H1 (cell line): Measurements from ENCODE around the gene C19orf12. TPM values are rescaled to one million over a fixed set of nuclear protein-coding genes. Genes with fewer than 3 reads are reported as not detected.

ENCODE experiments used
- CTCF ChIP-seq, 3 experiments: IDR thresholded peaks; 1 replicate in 2 of 3; 2 replicates in 1 of 3; pipeline versions ENCODE4 v1.5.1 to v1.6.1; 2011; ENCODE audit warnings: low read length in 3 of 3, mild to moderate bottlenecking in 3 of 3, inconsistent platforms in 2 of 3, low read depth in 1 of 3, moderate library complexity in 1 of 3; ENCODE audit not compliant: insufficient read depth in 1 of 3; ENCODE audit errors: control extremely low read depth in 1 of 3
- TAF1 ChIP-seq: IDR thresholded peaks from 2 replicates; pipeline ENCODE4 v1.6.1; 2011; ENCODE audit warnings: mild to moderate bottlenecking, low read depth, low read length
- USF2 ChIP-seq: IDR thresholded peaks from 2 replicates; pipeline ENCODE4 v1.6.1; 2011; ENCODE audit warnings: low read length, improper control_type of control experiment
- polyA plus RNA-seq, 7 experiments: library from polyadenylated mRNA; depleted of rRNA in 3 of 7; stranded (reverse) in 5 of 7; unstranded in 2 of 7; fragments of >200 nt in 5 of 7; fragments of 200-250 nt in 2 of 7; gene quantifications; 1 replicate in 5 of 7; 2 replicates in 1 of 7; 4 replicates in 1 of 7; pipeline versions ENCODE4 v1.2.1 to v1.2.3, GENCODE V29; 2011 to 2013; ENCODE audit warnings: missing spikeins in 2 of 7, mixed read lengths in 2 of 7
- total RNA-seq: library from RNA; stranded (reverse); fragmentation: NEBNext Ultra II Directional; extraction: Animal tissue kit (Norgen Biotek cat#: 25700); gene quantifications from 2 replicates; pipeline ENCODE4 v1.2.1, GENCODE V29; 2021

Gene C19orf12
- total and polyA plus RNA-seq, 2 of the 8 experiments (the other 6 are each of a cell fraction or from before 2014, with no cell fraction given), result 10.7 to 11.9 TPM

DNA sequence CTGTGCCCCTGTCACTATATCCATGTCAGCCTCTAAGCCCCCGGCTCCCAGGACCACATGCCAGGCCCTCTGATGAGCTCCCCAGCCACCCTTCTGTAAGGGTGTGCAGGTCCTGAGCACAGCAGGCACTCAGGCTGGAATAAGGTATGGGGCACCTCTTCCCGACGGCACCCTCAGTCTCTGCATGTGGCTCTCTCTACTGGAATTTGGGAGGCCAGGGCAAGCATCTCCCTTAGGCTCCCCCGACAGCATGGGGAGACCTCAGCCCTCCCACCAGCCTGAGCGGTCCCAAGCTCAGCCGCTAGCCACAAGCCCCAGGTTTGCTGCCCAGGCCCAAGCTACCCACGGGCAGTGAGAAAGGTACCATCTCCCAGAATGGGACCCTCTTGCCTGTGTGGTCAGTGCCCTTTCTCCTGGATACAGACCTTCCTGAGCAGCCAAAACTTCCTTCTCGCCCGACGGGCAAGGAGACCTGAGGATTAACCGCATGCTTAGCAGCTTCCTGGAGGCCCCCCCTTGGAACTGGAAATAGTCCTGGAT is 22.5 kb upstream of the C19orf12 start (continued):
- no peak for TF ChIP-seq USF2
- no peak for TF ChIP-seq TAF1
- TF ChIP-seq CTCF (IDR thresholded peaks at IDR 0.05; ENCODE audit: control extremely low read depth in 1 of 3, insufficient read depth in 1 of 3, low read depth in 1 of 3, low read length in 3 of 3), result no peak
